Fibroblast of skin of abdomen (primary cell): ENCODE results near the gene TDRD10.

Experiments used
- DNase-seq: peaks from one replicate; pipeline ENCODE4 v3.0.0-alpha.2; 2013

Gene TDRD10

GRCh38 chr1:154578058-154578418, 76.0 kb downstream of the TDRD10 start:
- DNase-seq, result no peak

GRCh38 chr1:154579374-154579773, 77.4 kb downstream of the TDRD10 start:
- no peak for DNase-seq

- no peak for DNase-seq
These were observed 79.7 kb downstream of the TDRD10 start for GRCh38 chr1:154581766-154582165.

- no peak for DNase-seq
These were observed 80.9 kb downstream of the TDRD10 start for GRCh38 chr1:154582885-154583284.

GRCh38 chr1:154583773-154584172, 81.8 kb downstream of the TDRD10 start:
- DNase-seq, result peak; percentile 12

- DNase-seq, result no peak
These were observed 82.4 kb downstream of the TDRD10 start for GRCh38 chr1:154584267-154584994.

GRCh38 chr1:154586231-154586630, 84.2 kb downstream of the TDRD10 start:
- DNase-seq, result no peak

GRCh38 chr1:154586641-154587040, 84.6 kb downstream of the TDRD10 start:
- DNase-seq, result no peak

- no peak for DNase-seq
These were observed 87.8 kb downstream of the TDRD10 start for GRCh38 chr1:154589780-154590179.

- DNase-seq, result no peak
These were observed 88.7 kb downstream of the TDRD10 start for GRCh38 chr1:154590756-154591155.

GRCh38 chr1:154591206-154591605, 89.2 kb downstream of the TDRD10 start:
- no peak for DNase-seq

- DNase-seq, result no peak
These were observed 91.4 kb downstream of the TDRD10 start for GRCh38 chr1:154593390-154593789.

- DNase-seq, result no peak
These were observed 92.8 kb downstream of the TDRD10 start for GRCh38 chr1:154594811-154595210.

GRCh38 chr1:154595621-154596020, 93.6 kb downstream of the TDRD10 start:
- DNase-seq, result no peak
